ENCODE results near the gene FUT7. TPM values are rescaled to one million over a fixed set of nuclear protein-coding genes. Genes with fewer than 3 reads are reported as not detected.

FUT7 gene
- total and polyA plus RNA-seq, 4 experiments from 2014 or later = 3.4 to 43.8 (median 13.6) TPM

- peak overlapping the region in 1 of 2 donors; percentile 32 for H3K4me3 ChIP-seq (ENCODE audit: low read length in 2 of 2)
- intact Hi-C loops (cut with micrococcal nuclease) = no loop called here
- CTCF ChIA-PET (ENCODE audit: partially characterized antibody) = interaction anchor here (0.9 to 2.5 kb wide), 7 partner anchors 9 to 257 kb away, joined by 3 to 17 read pairs (median 5); partner anchors contain the start of gene MAN1B1
- no peak for DNase-seq
- no peaks in the 10 kb centered on the region for H3K36me3 ChIP-seq (ENCODE audit: insufficient read depth, low read length)
- POLR2A ChIA-PET (ENCODE audit: partially characterized antibody) = interaction anchor here (0.9 to 2.1 kb wide), 3 partner anchors 9 to 51 kb away, joined by 3 to 9 read pairs (median 5); partner anchors contain the start of gene MAN1B1
- H3K4me1 Mint-ChIP-seq = peaks cover 3 to 16% (median 7%) of the 10 kb centered on the region in 4 donors
- no peak overlapping the region for H3K27ac Mint-ChIP-seq
- no peaks in the 10 kb centered on the region for H3K36me3 Mint-ChIP-seq
- peaks cover 33% of the 10 kb centered on the region for H3K4me1 ChIP-seq (ENCODE audit: insufficient read depth, low read length)
- no peak overlapping the region for H3K27ac ChIP-seq (ENCODE audit: low read depth, low read length)
- H3K4me3 Mint-ChIP-seq = peak overlapping the region in 6 of 8 donors; percentile 33 to 86 (median 74)
- H3K27me3 ChIP-seq (ENCODE audit: insufficient read depth, low read length) = peaks cover 16% of the 10 kb centered on the region
- H3K27me3 Mint-ChIP-seq = peaks cover 7 to 12% of the 10 kb centered on the region in 2 donors
- H3K9me3 Mint-ChIP-seq = no peaks in the 10 kb centered on the region
- H3K9me3 ChIP-seq (ENCODE audit: control insufficient read depth in 1 of 2, low read length in 2 of 2) = no peaks in the 10 kb centered on the region
Observed at GRCh38 chr9:137044037-137044436, 12.1 kb upstream of the FUT7 start.

DNA sequence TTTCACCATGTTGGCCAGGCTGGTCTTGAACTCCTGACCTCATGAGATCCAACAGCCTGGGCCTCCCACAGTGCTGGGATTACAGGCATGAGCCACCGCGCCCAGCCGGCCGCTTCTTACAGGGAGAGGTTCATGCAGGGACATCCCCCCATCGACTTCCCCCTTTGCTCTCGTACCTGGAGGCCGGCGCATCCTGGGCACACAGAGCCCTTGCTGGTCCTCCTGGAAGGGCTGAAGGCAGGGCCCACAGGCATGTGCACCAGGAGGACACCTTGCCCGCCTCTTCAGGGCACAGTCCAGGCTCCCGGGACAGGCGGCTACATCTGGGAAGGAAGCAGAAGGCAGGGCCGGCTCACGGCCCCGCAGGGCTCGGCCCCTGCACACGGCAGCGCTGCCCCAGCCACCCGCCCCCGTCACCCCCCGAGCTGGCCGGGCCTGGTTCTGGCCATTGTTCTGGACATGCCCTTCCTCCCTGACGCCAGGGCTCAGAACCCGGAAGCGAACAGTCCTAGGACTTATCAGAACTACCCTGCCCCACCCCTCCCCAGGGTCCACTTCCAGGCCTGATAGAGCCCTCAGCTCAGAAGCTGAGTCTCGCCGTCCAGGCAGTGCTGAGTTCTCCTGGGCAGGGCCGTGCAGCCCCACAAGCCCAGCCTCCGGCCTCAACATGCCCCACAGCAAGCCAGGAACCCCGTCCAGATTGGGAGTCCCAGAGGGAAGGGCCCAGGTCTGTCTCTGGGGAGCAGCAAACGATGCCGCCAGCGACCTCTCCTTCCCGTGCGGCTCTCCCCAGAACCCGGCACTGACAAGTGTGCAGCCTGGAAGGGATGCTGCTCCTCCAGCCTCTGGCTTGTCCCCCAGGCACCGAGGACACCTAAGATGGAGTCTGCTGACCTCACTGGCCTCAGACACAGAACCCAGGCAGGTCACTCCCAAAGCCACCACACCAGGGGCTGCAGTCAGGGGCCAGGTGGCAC lies 11.2 kb upstream of the FUT7 start:
- no peak for DNase-seq
- CTCF ChIA-PET (ENCODE audit: partially characterized antibody) = interaction anchor here (1.3 to 2.5 kb wide), 3 partner anchors 8 to 17 kb away, joined by 5 to 17 read pairs (median 6); no protein-coding TSS in a partner anchor
- H3K27ac Mint-ChIP-seq = no peak overlapping the region

DNA sequence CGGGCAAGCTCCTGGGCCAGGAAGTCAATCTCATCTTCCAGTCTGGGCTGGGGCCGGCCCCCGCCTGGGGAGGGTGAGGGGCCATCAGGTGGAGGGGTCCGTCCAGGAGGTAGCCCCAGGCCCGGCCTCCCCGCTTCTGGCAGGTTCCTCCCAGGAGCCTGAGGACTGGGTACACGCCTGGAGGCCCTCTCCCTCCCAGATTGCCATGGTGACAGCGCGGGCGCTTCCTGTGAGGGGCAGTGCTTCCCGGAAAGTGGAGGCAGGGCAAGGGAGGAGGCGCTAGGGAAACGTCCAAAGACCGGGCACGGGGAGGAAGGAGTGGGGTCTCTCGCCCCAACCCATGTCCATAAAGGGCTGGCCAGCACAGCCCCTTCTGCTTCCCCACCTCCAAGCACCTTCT lies 9.2 kb upstream of the FUT7 start:
- Mint-ChIP-seq H3K4me3 (no peak overlapping the region), H3K9me3 (no peaks in the 10 kb centered on the region), H3K4me1 (peaks cover 3 to 9% (median 7%) of the 10 kb centered on the region in 4 donors), H3K27ac (no peak overlapping the region), H3K27me3 (peaks cover 2 to 3% of the 10 kb centered on the region in 2 donors), H3K36me3 (no peaks in the 10 kb centered on the region)
- intact Hi-C loops (cut with micrococcal nuclease) = no loop called here
- Histone ChIP-seq H3K4me3 (ENCODE audit: low read length in 2 of 2) (no peak overlapping the region), H3K27ac (ENCODE audit: low read depth, low read length) (no peak overlapping the region), H3K9me3 (ENCODE audit: control insufficient read depth in 1 of 2, low read length in 2 of 2) (no peaks in the 10 kb centered on the region), H3K27me3 (ENCODE audit: insufficient read depth, low read length) (no peaks in the 10 kb centered on the region), H3K36me3 (ENCODE audit: insufficient read depth, low read length) (no peaks in the 10 kb centered on the region), H3K4me1 (ENCODE audit: insufficient read depth, low read length) (peaks cover 25% of the 10 kb centered on the region)
- CTCF ChIA-PET (ENCODE audit: partially characterized antibody) = no interaction called here
- no peak for DNase-seq
- POLR2A ChIA-PET (ENCODE audit: partially characterized antibody) = no interaction called here

More for the DNA sequence above, 11.2 kb upstream of the FUT7 start:
- POLR2A ChIA-PET (ENCODE audit: partially characterized antibody) = interaction anchor here (2.1 kb wide), 1 partner anchor 8 kb away, joined by 9 read pairs; no protein-coding TSS in a partner anchor
- Histone ChIP-seq H3K27me3 (ENCODE audit: insufficient read depth, low read length) (peaks cover 15% of the 10 kb centered on the region), H3K27ac (ENCODE audit: low read depth, low read length) (no peak overlapping the region), H3K4me3 (ENCODE audit: low read length in 2 of 2) (no peak overlapping the region), H3K4me1 (ENCODE audit: insufficient read depth, low read length) (peaks cover 33% of the 10 kb centered on the region), H3K9me3 (ENCODE audit: control insufficient read depth in 1 of 2, low read length in 2 of 2) (no peaks in the 10 kb centered on the region), H3K36me3 (ENCODE audit: insufficient read depth, low read length) (no peaks in the 10 kb centered on the region)
- H3K36me3 Mint-ChIP-seq = no peaks in the 10 kb centered on the region
- peaks cover 6 to 11% of the 10 kb centered on the region in 2 donors for H3K27me3 Mint-ChIP-seq
- intact Hi-C loops (cut with micrococcal nuclease) = no loop called here
- no peaks in the 10 kb centered on the region for H3K9me3 Mint-ChIP-seq
- no peak overlapping the region for H3K4me3 Mint-ChIP-seq
- H3K4me1 Mint-ChIP-seq = peaks cover 3 to 16% (median 7%) of the 10 kb centered on the region in 4 donors

- no peak overlapping the region for H3K4me3 ChIP-seq (ENCODE audit: low read length in 2 of 2)
- Mint-ChIP-seq H3K4me3 (no peak overlapping the region), H3K4me1 (peaks cover 3 to 9% (median 7%) of the 10 kb centered on the region in 4 donors), H3K27me3 (peaks cover 2 to 3% of the 10 kb centered on the region in 2 donors), H3K36me3 (no peaks in the 10 kb centered on the region), H3K9me3 (no peaks in the 10 kb centered on the region), H3K27ac (no peak overlapping the region)
- H3K27me3 ChIP-seq (ENCODE audit: insufficient read depth, low read length) = no peaks in the 10 kb centered on the region
- no peak for DNase-seq
- H3K4me1 ChIP-seq (ENCODE audit: insufficient read depth, low read length) = peaks cover 23% of the 10 kb centered on the region
- H3K27ac ChIP-seq (ENCODE audit: low read depth, low read length) = no peak overlapping the region
- CTCF ChIA-PET (ENCODE audit: partially characterized antibody) = interaction anchor here (1.1 kb wide), 1 partner anchor 11 kb away, joined by 5 read pairs; no protein-coding TSS in a partner anchor
- intact Hi-C loops (cut with micrococcal nuclease) = no loop called here
- POLR2A ChIA-PET (ENCODE audit: partially characterized antibody) = no interaction called here
- no peaks in the 10 kb centered on the region for H3K9me3 ChIP-seq (ENCODE audit: control insufficient read depth in 1 of 2, low read length in 2 of 2)
- no peaks in the 10 kb centered on the region for H3K36me3 ChIP-seq (ENCODE audit: insufficient read depth, low read length)
Observed at GRCh38 chr9:137040568-137040967, 8.7 kb upstream of the FUT7 start.

GRCh38 chr9:137039611-137040366 lies 7.9 kb upstream of the FUT7 start:
- H3K27ac Mint-ChIP-seq = no peak overlapping the region
- no peaks in the 10 kb centered on the region for H3K36me3 Mint-ChIP-seq
- Histone ChIP-seq H3K36me3 (ENCODE audit: insufficient read depth, low read length) (no peaks in the 10 kb centered on the region), H3K4me1 (ENCODE audit: insufficient read depth, low read length) (peaks cover 24% of the 10 kb centered on the region), H3K27me3 (ENCODE audit: insufficient read depth, low read length) (no peaks in the 10 kb centered on the region), H3K27ac (ENCODE audit: low read depth, low read length) (no peak overlapping the region), H3K4me3 (ENCODE audit: low read length in 2 of 2) (no peak overlapping the region), H3K9me3 (ENCODE audit: control insufficient read depth in 1 of 2, low read length in 2 of 2) (no peaks in the 10 kb centered on the region)
- intact Hi-C loops (cut with micrococcal nuclease) = no loop called here
- DNase-seq = no peak
- ChIA-PET CTCF (ENCODE audit: partially characterized antibody) (interaction anchor here (1.1 kb wide), 1 partner anchor 10 kb away, joined by 5 read pairs; no protein-coding TSS in a partner anchor), POLR2A (ENCODE audit: partially characterized antibody) (no interaction called here)
- peaks cover under 1 to 1% of the 10 kb centered on the region in 2 donors for H3K27me3 Mint-ChIP-seq
- H3K4me1 Mint-ChIP-seq = peaks cover 5 to 11% (median 8%) of the 10 kb centered on the region in 4 donors
- H3K4me3 Mint-ChIP-seq = no peak overlapping the region
- H3K9me3 Mint-ChIP-seq = no peaks in the 10 kb centered on the region

GRCh38 chr9:137038916-137039315 lies 7.0 kb upstream of the FUT7 start:
- Histone ChIP-seq H3K36me3 (ENCODE audit: insufficient read depth, low read length) (no peaks in the 10 kb centered on the region), H3K27me3 (ENCODE audit: insufficient read depth, low read length) (no peaks in the 10 kb centered on the region), H3K27ac (ENCODE audit: low read depth, low read length) (no peak overlapping the region), H3K4me3 (ENCODE audit: low read length in 2 of 2) (no peak overlapping the region), H3K4me1 (ENCODE audit: insufficient read depth, low read length) (peaks cover 22% of the 10 kb centered on the region), H3K9me3 (ENCODE audit: control insufficient read depth in 1 of 2, low read length in 2 of 2) (no peaks in the 10 kb centered on the region)
- peaks cover 7 to 12% (median 9%) of the 10 kb centered on the region in 4 donors for H3K4me1 Mint-ChIP-seq
- no peak for DNase-seq
- no peaks in the 10 kb centered on the region for H3K9me3 Mint-ChIP-seq
- peak overlapping the region in 1 of 7 donors; percentile 48 for H3K27ac Mint-ChIP-seq
- CTCF ChIA-PET (ENCODE audit: partially characterized antibody) = interaction anchor here (1.8 to 2.5 kb wide), 2 partner anchors 8 to 10 kb away, joined by 4 to 10 read pairs; partner anchors contain the start of gene ABCA2
- intact Hi-C loops (cut with micrococcal nuclease) = no loop called here
- POLR2A ChIA-PET (ENCODE audit: partially characterized antibody) = no interaction called here
- H3K36me3 Mint-ChIP-seq = no peaks in the 10 kb centered on the region
- no peaks in the 10 kb centered on the region for H3K27me3 Mint-ChIP-seq
- no peak overlapping the region for H3K4me3 Mint-ChIP-seq

All from CD4-positive, alpha-beta memory T cell (primary cell).